Measurements from ENCODE around the gene TNNI2.

DNA sequence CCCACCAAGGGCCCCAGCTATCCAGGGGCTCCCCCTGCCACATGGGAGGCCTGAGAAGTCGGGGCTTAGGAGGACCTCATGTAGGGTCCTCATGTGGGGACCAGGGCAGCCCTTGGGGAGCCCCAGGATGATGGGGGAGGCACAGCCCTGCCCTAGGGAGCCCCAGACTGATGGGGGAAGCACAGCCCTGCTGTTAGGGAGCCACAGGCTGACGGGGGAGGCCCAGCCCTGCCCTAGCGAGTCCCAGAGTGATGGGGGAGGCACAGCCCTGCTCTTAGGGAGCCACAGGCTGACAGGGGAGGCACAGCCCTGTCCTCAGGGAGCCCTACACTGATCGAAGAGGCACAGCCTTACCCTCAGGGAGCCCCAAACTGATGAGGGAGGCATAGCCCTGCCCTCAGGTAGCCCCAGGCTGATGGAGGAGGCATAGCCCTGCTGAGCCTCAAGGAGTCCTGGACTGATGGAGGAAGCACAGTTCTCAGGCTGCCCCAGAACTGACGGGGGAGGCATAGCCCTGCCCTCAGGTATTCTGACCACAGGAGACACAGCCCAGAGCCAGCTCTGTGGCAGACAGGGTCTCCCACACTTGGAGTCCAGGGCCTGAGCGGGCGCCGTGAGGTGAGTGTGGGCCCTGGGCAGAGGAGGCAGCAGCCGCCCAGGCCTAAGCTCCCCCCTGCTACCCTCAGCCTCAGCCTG, 42.1 kb downstream of the TNNI2 start:
- TF ChIP-seq, protein P1, sequence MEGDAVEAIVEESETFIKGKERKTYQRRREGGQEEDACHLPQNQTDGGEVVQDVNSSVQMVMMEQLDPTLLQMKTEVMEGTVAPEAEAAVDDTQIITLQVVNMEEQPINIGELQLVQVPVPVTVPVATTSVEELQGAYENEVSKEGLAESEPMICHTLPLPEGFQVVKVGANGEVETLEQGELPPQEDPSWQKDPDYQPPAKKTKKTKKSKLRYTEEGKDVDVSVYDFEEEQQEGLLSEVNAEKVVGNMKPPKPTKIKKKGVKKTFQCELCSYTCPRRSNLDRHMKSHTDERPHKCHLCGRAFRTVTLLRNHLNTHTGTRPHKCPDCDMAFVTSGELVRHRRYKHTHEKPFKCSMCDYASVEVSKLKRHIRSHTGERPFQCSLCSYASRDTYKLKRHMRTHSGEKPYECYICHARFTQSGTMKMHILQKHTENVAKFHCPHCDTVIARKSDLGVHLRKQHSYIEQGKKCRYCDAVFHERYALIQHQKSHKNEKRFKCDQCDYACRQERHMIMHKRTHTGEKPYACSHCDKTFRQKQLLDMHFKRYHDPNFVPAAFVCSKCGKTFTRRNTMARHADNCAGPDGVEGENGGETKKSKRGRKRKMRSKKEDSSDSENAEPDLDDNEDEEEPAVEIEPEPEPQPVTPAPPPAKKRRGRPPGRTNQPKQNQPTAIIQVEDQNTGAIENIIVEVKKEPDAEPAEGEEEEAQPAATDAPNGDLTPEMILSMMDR (optimal IDR thresholded peaks at IDR 0.05 in 1 of 3, IDR thresholded peaks at IDR 0.05 in 1 of 3, conservative IDR thresholded peaks at IDR 0.05 in 1 of 3; ENCODE audit: extremely low read depth in 1 of 3, insufficient read depth in 2 of 3, low read length in 3 of 3) = no peak
- no peak for TF ChIP-seq EZH2 (IDR thresholded peaks at IDR 0.05; ENCODE audit: low read length)
